Measurements from ENCODE around the gene IRGM. TPM values are rescaled to one million over a fixed set of nuclear protein-coding genes. Genes with fewer than 3 reads are reported as not detected.

The IRGM gene
- total RNA-seq, 3 donors from 2014 or later = 0.66 to 0.80 (median 0.73) TPM

GRCh38 chr5:150860246-150860821 lies 14.0 kb downstream of the IRGM start:
- peaks cover 3 to 11% of the 10 kb centered on the region in 2 donors for H3K9me3 ChIP-seq
- no peak overlapping the region for H3K27ac ChIP-seq
- no peak for DNase-seq (ENCODE audit: low spot score in 2 of 2)
- H3K4me1 ChIP-seq = no peaks in the 10 kb centered on the region
- intact Hi-C loops (cut with DNase I; ENCODE audit: low total_unique reads) = no loop called here
- no peak overlapping the region for H3K4me3 ChIP-seq
- H3K27me3 ChIP-seq = no peaks in the 10 kb centered on the region
- TF ChIP-seq CTCF (IDR thresholded peaks at IDR 0.05) (no peak), POLR2A (IDR thresholded peaks at IDR 0.05) (no peak), POLR2AphosphoS5 (IDR thresholded peaks at IDR 0.05) (no peak)
- H3K36me3 ChIP-seq = no peaks in the 10 kb centered on the region

- Histone ChIP-seq H3K4me1 (no peaks in the 10 kb centered on the region), H3K9me3 (peaks cover 8 to 21% of the 10 kb centered on the region in 2 donors), H3K27ac (no peak overlapping the region), H3K27me3 (no peaks in the 10 kb centered on the region), H3K36me3 (no peaks in the 10 kb centered on the region), H3K4me3 (no peak overlapping the region)
- no peak for TF ChIP-seq CTCF (IDR thresholded peaks at IDR 0.05)
- TF ChIP-seq POLR2A (IDR thresholded peaks at IDR 0.05) = no peak
- no peak for TF ChIP-seq POLR2AphosphoS5 (IDR thresholded peaks at IDR 0.05)
- DNase-seq (ENCODE audit: low spot score in 2 of 2) = no peak
- intact Hi-C loops (cut with DNase I; ENCODE audit: low total_unique reads) = no loop called here
These were observed 15.7 kb downstream of the IRGM start for GRCh38 chr5:150862070-150862469.

- DNase-seq (ENCODE audit: low spot score in 2 of 2) = no peak
- no peak for TF ChIP-seq CTCF (IDR thresholded peaks at IDR 0.05)
- no peak for TF ChIP-seq POLR2AphosphoS5 (IDR thresholded peaks at IDR 0.05)
- no peak for TF ChIP-seq POLR2A (IDR thresholded peaks at IDR 0.05)
- H3K4me1 ChIP-seq = no peaks in the 10 kb centered on the region
- intact Hi-C loops (cut with DNase I; ENCODE audit: low total_unique reads) = no loop called here
- H3K9me3 ChIP-seq = peaks cover 16 to 86% of the 10 kb centered on the region in 2 donors
- no peak overlapping the region for H3K4me3 ChIP-seq
- no peak overlapping the region for H3K27ac ChIP-seq
- H3K27me3 ChIP-seq = no peaks in the 10 kb centered on the region
- peaks cover 5% of the 10 kb centered on the region for H3K36me3 ChIP-seq
These were observed 33.0 kb downstream of the IRGM start for GRCh38 chr5:150879358-150879757.

DNA sequence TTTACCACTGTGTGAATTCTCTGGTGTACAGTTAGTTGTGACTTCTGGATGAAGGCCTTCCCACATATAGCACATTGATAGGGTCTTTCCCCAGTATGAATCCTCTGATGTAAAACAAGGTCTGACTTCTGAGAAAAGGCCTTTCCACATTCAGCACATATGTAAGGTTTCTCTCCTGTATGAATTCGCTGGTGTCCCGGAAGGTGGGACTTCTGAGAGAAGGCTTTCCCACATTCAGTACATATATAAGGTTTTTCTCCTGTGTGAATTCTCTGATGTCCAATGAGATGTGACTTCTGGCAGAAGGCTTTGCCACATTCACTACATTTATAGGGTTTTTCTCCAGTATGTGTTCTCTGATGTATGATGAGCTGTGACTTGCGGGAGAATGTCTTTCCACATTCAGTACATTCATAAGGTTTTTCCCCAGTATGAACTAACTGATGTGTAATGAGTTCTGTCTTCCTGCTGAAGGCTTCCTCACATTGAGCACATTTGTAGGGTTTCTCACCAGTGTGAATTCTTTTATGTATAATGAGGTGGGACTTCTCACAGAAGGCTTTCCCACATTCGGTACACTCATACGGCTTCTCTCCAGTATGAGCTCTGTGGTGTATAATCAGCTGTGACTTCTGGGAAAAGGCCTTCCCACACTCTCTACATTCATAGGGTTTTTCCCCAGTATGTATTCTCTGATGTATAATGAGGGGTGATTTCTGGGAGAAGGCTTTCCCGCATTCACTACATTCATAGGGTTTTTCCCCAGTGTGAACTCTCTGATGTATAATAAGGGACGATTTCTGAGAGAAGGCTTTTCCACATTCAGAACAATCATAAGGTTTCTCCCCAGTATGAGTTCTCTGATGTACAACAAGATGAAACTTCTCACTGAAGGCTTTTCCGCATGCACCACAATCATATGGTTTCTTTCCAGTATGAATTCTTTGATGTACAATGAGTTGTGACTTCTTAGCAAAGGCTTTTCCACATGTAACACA lies 49.4 kb downstream of the IRGM start:
- Histone ChIP-seq H3K4me1 (no peaks in the 10 kb centered on the region), H3K4me3 (no peak overlapping the region), H3K27me3 (no peaks in the 10 kb centered on the region), H3K36me3 (peaks cover 23% of the 10 kb centered on the region), H3K9me3 (peaks cover 51 to 100% of the 10 kb centered on the region in 2 donors), H3K27ac (no peak overlapping the region)
- TF ChIP-seq CTCF (IDR thresholded peaks at IDR 0.05) (no peak), POLR2A (IDR thresholded peaks at IDR 0.05) (no peak), POLR2AphosphoS5 (IDR thresholded peaks at IDR 0.05) (no peak)
- DNase-seq (ENCODE audit: low spot score in 2 of 2) = no peak
- intact Hi-C loops (cut with DNase I; ENCODE audit: low total_unique reads) = no loop called here

Other genes starting within 250 kb of the IRGM start
- 10 to 100 TPM in 2 of 3 donors, 1 to 10 TPM in 1; 6.3 to 22.4 (median 15.4) TPM for gene SYNPO, start 205.9 kb upstream of the IRGM start, total RNA-seq
- gene MYOZ3, start 185.3 kb upstream of the IRGM start, total RNA-seq = under 1 TPM; under 0.01 to 0.33 (median 0.15) TPM
- 10 to 100 TPM; 40.5 to 57.8 (median 44.9) TPM for gene RBM22, start 145.5 kb upstream of the IRGM start, total RNA-seq
- gene DCTN4, start 87.5 kb upstream of the IRGM start, total RNA-seq = 10 to 100 TPM; 68.5 to 99.5 (median 83.4) TPM
- gene SMIM3, start 67.8 kb upstream of the IRGM start, total RNA-seq = 100 to 1,000 TPM in 1 of 3 donors, 10 to 100 TPM in 2; 47.9 to 191 (median 81.0) TPM
- gene ZNF300, start 58.5 kb downstream of the IRGM start, total RNA-seq = 1 to 10 TPM; 4.6 to 8.8 (median 8.2) TPM
- 1,000 to 10,000 TPM; 1,215 to 5,290 (median 2,830) TPM for gene GPX3, start 174.1 kb downstream of the IRGM start, total RNA-seq
- gene TNIP1, start 234.5 kb downstream of the IRGM start, total RNA-seq = 100 to 1,000 TPM in 1 of 3 donors, 10 to 100 TPM in 2; 65.3 to 221 (median 91.8) TPM

All from breast epithelium (tissue), 4 donors.